ENCODE results near the gene SETDB2. TPM values are rescaled to one million over a fixed set of nuclear protein-coding genes. Genes with fewer than 3 reads are reported as not detected.
A peak's percentile ranks its signal among the peaks of the same experiment; 100 is the strongest.

Gene SETDB2
- total RNA-seq, 1 donor from 2014 or later: 18.1 TPM

- peaks cover 19% of the 10 kb centered on the region for H3K4me1 ChIP-seq
- no peak for TF ChIP-seq CTCF (IDR thresholded peaks at IDR 0.05)
- intact Hi-C loops (cut with DNase I): loop anchor here (10.0 kb wide), 1 partner anchor 137 kb away; no protein-coding TSS in a partner anchor
Observed at GRCh38 chr13:49441846-49442245, 2.2 kb upstream of the SETDB2 start.

GRCh38 chr13:49443357-49443703 lies 744 bp upstream of the SETDB2 start:
- no peak for TF ChIP-seq CTCF (IDR thresholded peaks at IDR 0.05)
- Histone ChIP-seq H3K4me3 (peak overlapping the region; percentile 82), H3K27ac (peak overlapping the region; percentile 93), H3K4me1 (peaks cover 19% of the 10 kb centered on the region), H3K36me3 (no peaks in the 10 kb centered on the region), H3K27me3 (no peaks in the 10 kb centered on the region), H3K9me3 (no peaks in the 10 kb centered on the region)
- intact Hi-C loops (cut with DNase I): loop anchor here (10.0 kb wide), 1 partner anchor 139 kb away; no protein-coding TSS in a partner anchor
- ATAC-seq (no peak), DNase-seq (no peak)

More at GRCh38 chr13:49441846-49442245, 2.2 kb upstream of the SETDB2 start:
- Histone ChIP-seq H3K27ac (no peak overlapping the region), H3K4me3 (no peak overlapping the region), H3K36me3 (no peaks in the 10 kb centered on the region), H3K27me3 (no peaks in the 10 kb centered on the region), H3K9me3 (no peaks in the 10 kb centered on the region)
- no peak for ATAC-seq
- no peak for DNase-seq

DNA sequence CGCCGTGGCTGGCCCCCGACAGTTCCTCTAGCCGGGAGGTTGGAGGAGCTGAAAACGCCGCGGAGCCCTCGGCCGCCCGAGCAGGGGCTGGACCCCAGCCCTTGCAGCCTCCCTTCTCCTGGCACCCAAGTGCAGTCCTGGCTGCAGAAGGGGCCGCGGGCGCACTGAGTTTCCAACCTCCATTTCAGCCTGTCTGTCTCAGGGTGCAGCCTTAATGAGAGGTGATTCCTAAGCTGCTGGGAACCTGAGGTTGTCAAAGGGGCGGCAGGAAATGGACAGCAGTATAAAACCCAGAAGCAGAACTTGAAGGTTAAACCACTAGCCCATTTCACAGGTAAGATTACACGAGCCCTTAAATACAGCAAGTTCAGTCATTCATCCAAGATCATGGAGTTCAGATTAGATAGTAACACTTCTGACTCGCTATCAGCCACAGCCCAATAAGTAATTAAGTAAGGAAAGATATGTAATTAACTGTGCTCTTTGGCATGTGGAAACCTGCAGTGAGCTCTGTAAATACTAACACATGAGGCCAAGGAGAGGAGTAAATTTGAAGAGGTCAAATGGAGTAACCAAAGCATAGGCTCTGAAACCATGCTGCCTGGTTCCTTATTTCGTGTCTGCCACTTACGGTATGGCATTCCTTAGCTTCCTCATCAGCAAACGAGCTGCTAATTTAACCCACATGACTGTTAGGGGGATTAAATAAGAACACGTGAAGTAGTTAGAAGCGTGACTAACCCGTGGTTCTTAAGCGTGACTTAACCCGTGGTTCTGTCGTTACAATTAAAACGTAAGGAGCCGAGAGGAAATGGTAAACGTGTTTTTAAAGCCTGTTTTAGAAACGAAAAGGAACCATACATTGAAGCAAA lies 686 bp downstream of the SETDB2 start:
- peak overlapping the region; percentile 93 for H3K27ac ChIP-seq

GRCh38 chr13:49446473-49446872 lies 2.4 kb downstream of the SETDB2 start:
- Histone ChIP-seq H3K9me3 (no peaks in the 10 kb centered on the region), H3K4me3 (no peak overlapping the region), H3K36me3 (no peaks in the 10 kb centered on the region), H3K27me3 (no peaks in the 10 kb centered on the region), H3K4me1 (peaks cover 22% of the 10 kb centered on the region), H3K27ac (no peak overlapping the region)
- DNase-seq (no peak), ATAC-seq (no peak)
- intact Hi-C loops (cut with DNase I): loop anchor here (10.0 kb wide), 1 partner anchor 142 kb away; no protein-coding TSS in a partner anchor
- no peak for TF ChIP-seq CTCF (IDR thresholded peaks at IDR 0.05)

More for the DNA sequence above, 686 bp downstream of the SETDB2 start:
- Histone ChIP-seq H3K27me3 (no peaks in the 10 kb centered on the region), H3K36me3 (no peaks in the 10 kb centered on the region), H3K4me3 (peak overlapping the region; percentile 82), H3K9me3 (no peaks in the 10 kb centered on the region), H3K4me1 (peaks cover 22% of the 10 kb centered on the region)
- DNase-seq (no peak), ATAC-seq (peak; percentile 20)
- intact Hi-C loops (cut with DNase I): loop anchor here (10.0 kb wide), 1 partner anchor 140 kb away; no protein-coding TSS in a partner anchor
- no peak for TF ChIP-seq CTCF (IDR thresholded peaks at IDR 0.05)

DNA sequence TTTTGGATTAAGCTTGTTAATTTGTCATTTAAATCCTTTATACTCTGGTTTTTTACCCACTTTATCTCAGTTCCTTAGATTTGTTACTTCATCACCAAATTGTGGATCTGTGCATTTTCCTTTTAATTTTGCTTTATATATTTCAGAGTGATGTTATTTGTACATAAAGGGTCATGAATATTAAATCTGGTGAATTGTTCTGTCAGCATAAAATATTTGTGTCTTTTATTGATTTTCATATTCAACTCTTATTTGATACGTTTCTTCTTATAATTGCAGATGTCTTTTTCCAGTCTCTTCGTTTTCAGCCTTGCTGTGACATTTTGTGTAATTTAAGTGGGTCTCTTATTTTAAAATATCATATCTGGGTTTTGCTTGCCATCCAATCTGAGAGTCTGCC lies 4.7 kb downstream of the SETDB2 start:
- Histone ChIP-seq H3K4me1 (peaks cover 17% of the 10 kb centered on the region), H3K9me3 (no peaks in the 10 kb centered on the region), H3K27me3 (no peaks in the 10 kb centered on the region), H3K36me3 (no peaks in the 10 kb centered on the region), H3K4me3 (no peak overlapping the region), H3K27ac (no peak overlapping the region)
- intact Hi-C loops (cut with DNase I): loop anchor here (10.0 kb wide), 1 partner anchor 144 kb away; no protein-coding TSS in a partner anchor
- ATAC-seq: no peak
- no peak for DNase-seq
- TF ChIP-seq CTCF (IDR thresholded peaks at IDR 0.05): no peak
